ENCODE data around the gene ZNF423.

Gene ZNF423

GRCh38 chr16:49861299-49861698, 5.4 kb upstream of the ZNF423 start:
- Histone ChIP-seq H3K27me3 (ENCODE audit: control insufficient read depth, insufficient read depth, low read length) (no peaks in the 10 kb centered on the region), H3K27ac (no peak overlapping the region), H3K9me3 (ENCODE audit: control insufficient read depth, low read length) (no peaks in the 10 kb centered on the region), H3K79me2 (no peaks in the 10 kb centered on the region), H3K4me1 (peaks cover 3% of the 10 kb centered on the region), H3K4me2 (ENCODE audit: low read length) (no peak overlapping the region), H3K9ac (no peak overlapping the region), H2AFZ (no peak overlapping the region), H3K4me3 (ENCODE audit: low read depth, low read length) (no peak overlapping the region), H3K36me3 (ENCODE audit: control insufficient read depth, insufficient read depth, low read length) (no peaks in the 10 kb centered on the region)
- no peak for TF ChIP-seq CTCF (IDR thresholded peaks at IDR 0.05)

GRCh38 chr16:49860593-49860992, 4.7 kb upstream of the ZNF423 start:
- no peak overlapping the region for H2AFZ ChIP-seq
- H3K4me3 ChIP-seq (ENCODE audit: low read depth, low read length), result no peak overlapping the region
- H3K27me3 ChIP-seq (ENCODE audit: control insufficient read depth, insufficient read depth, low read length), result no peaks in the 10 kb centered on the region
- no peaks in the 10 kb centered on the region for H3K79me2 ChIP-seq
- peaks cover 3% of the 10 kb centered on the region for H3K4me1 ChIP-seq
- H3K4me2 ChIP-seq (ENCODE audit: low read length), result no peak overlapping the region
- H3K9ac ChIP-seq, result no peak overlapping the region
- no peaks in the 10 kb centered on the region for H3K9me3 ChIP-seq (ENCODE audit: control insufficient read depth, low read length)
- TF ChIP-seq CTCF (IDR thresholded peaks at IDR 0.05), result no peak
- H3K27ac ChIP-seq, result no peak overlapping the region
- no peaks in the 10 kb centered on the region for H3K36me3 ChIP-seq (ENCODE audit: control insufficient read depth, insufficient read depth, low read length)

GRCh38 chr16:49859125-49859811, 3.4 kb upstream of the ZNF423 start:
- Histone ChIP-seq H3K27ac (peak overlapping the region; percentile 85), H3K79me2 (no peaks in the 10 kb centered on the region), H3K9ac (peak overlapping the region; percentile 49)

GRCh38 chr16:49858200-49859124, 2.5 kb upstream of the ZNF423 start:
- peaks cover 3% of the 10 kb centered on the region for H3K4me1 ChIP-seq
- peak overlapping the region; percentile 82 for H3K4me3 ChIP-seq (ENCODE audit: low read depth, low read length)
- no peaks in the 10 kb centered on the region for H3K79me2 ChIP-seq
- no peaks in the 10 kb centered on the region for H3K27me3 ChIP-seq (ENCODE audit: control insufficient read depth, insufficient read depth, low read length)
- peak overlapping the region; percentile 85 for H3K27ac ChIP-seq
- no peaks in the 10 kb centered on the region for H3K9me3 ChIP-seq (ENCODE audit: control insufficient read depth, low read length)
- H3K36me3 ChIP-seq (ENCODE audit: control insufficient read depth, insufficient read depth, low read length), result no peaks in the 10 kb centered on the region
- H2AFZ ChIP-seq, result peak overlapping the region; percentile 95
- peak overlapping the region; percentile 49 for H3K9ac ChIP-seq
- peak overlapping the region; percentile 98 for H3K4me2 ChIP-seq (ENCODE audit: low read length)
- no peak for TF ChIP-seq CTCF (IDR thresholded peaks at IDR 0.05)

More at GRCh38 chr16:49859125-49859811, 3.4 kb upstream of the ZNF423 start:
- peak overlapping the region; percentile 95 for H2AFZ ChIP-seq
- TF ChIP-seq CTCF (IDR thresholded peaks at IDR 0.05), result no peak
- H3K27me3 ChIP-seq (ENCODE audit: control insufficient read depth, insufficient read depth, low read length), result no peaks in the 10 kb centered on the region
- peak overlapping the region; percentile 82 for H3K4me3 ChIP-seq (ENCODE audit: low read depth, low read length)
- H3K36me3 ChIP-seq (ENCODE audit: control insufficient read depth, insufficient read depth, low read length), result no peaks in the 10 kb centered on the region
- H3K4me1 ChIP-seq, result peaks cover 3% of the 10 kb centered on the region
- H3K4me2 ChIP-seq (ENCODE audit: low read length), result peak overlapping the region; percentile 98
- H3K9me3 ChIP-seq (ENCODE audit: control insufficient read depth, low read length), result no peaks in the 10 kb centered on the region
